Cerebellar cortex (tissue), 1 donor: Measurements from ENCODE around the gene DAPK2.
"Not testable (repeated sequence)": the region's sequence is repeated elsewhere in the genome, so short reads cannot be mapped to it uniquely, and the experiment has no call there.

Experiments
- DNase-seq: peaks from one replicate; pipeline ENCODE4 v3.0.0-alpha.2; 2015; ENCODE audit warnings: low spot score

The DAPK2 gene

GRCh38 chr15:64053674-64054073, 7.4 kb upstream of the DAPK2 start:
- not testable (repeated sequence) for DNase-seq

GRCh38 chr15:64052925-64053491, 6.7 kb upstream of the DAPK2 start:
- DNase-seq, result no peak

- DNase-seq, result no peak
Measured at GRCh38 chr15:64051407-64052259, 5.3 kb upstream of the DAPK2 start.

GRCh38 chr15:64051093-64051402, 4.8 kb upstream of the DAPK2 start:
- DNase-seq, result no peak

DNA sequence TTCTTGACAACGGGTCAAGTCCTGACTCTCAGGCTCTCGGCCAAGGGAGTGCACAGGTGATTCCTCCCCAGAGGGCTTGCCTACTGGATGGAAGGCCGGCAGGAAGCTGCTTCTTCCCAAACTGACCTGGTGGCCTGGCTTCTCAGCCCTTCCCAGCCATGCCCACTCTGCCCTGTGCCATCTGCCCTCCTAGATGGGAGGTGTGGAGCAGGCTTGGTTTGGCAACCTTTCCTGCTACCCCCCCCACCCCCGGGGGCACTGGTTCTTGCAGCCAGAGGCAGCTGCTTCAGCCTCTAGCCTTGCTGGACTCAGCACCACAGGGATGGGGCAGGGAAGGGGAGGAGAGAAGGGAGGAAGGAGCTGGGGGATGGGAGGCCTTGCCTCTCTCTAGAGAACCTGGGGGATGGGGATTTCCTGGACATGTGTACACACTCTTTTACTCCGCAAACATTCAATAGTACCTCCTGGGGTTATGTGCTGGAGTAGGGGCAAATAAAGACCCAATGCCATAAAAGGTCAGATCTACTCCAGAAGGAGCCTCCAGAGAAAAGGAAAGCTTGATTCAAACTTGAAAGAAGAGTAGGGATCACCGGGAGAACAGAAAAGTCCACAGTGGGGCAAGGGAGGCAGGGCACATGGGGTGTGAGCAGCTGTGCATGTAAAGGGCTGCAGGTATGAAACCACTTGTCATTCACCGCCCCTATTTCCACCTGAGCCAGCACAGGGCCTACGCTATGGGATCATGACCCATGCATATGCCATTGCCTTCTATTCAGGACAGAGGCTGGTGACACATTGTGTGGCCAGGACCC, 4.2 kb upstream of the DAPK2 start:
- DNase-seq, result no peak

- no peak for DNase-seq
Measured at GRCh38 chr15:64048781-64049460, 2.6 kb upstream of the DAPK2 start.

DNA sequence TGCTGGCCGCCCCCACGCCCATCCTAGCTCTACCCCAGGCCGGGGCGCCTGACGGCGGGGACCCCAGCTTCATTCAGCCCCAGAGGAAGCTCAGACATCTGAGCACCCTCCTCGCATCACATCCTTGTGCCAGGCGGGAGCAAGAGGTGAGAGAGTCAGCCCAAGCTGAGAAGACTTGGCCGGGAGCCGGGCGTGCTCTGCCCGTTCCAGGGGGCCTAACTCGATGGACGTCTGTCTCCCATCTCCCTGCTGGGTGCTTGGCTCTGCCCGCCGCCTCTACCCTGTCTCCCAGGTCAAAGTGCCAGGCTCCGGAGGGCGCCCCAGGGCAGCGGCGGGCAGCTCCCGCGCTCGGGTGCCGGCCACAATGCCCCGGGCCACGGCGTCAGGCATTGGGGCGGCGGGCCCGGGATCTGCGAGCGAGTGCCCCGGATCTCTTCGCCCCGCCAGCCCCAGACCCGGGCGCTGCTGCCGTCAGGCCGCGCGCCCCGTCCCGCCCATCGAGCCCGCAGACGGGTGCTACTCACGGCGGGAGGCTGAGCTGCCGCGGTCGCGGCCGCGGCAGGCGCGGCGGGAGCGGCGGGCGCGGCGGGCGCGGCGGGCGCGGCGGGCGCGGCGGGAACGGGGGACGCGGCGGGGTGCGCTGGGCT, 388 bp downstream of the DAPK2 start:
- no peak for DNase-seq

GRCh38 chr15:64045101-64045435, 1.2 kb downstream of the DAPK2 start:
- no peak for DNase-seq

- no peak for DNase-seq
Measured at GRCh38 chr15:64044300-64045100, 1.8 kb downstream of the DAPK2 start.

DNA sequence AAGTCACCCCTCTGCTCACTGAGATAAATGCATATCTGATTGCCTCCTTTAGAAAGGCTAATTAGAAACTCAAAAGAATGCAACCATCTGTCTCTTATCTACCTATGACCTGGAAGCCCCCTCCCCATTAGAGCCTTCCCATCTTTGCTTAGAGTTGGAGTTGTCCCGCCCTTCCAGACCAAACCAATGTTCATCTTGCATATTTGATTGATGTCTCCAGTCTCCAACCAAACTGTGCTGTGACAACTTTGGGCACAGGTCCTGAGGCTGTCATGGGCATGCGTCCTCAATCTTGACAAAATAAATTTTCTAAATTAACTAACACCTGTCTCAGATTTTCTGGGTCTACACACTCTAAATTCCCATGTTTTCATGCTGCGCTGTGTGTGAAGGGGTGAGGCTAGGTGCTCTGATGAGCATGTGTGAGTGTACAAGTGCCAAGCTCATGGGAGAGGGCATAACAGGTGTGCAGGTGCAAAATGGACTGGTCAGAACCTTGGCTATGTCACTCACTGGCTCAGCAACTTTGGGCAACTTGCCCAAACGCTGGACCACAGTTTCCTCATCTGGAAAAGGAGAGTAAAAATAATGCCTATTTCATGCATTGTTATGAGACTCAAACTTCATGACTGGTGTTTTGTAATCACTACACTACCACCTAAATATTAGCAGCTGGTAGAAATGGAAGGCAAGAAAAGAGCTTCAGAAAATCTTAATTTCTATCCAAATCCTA, 7.2 kb downstream of the DAPK2 start:
- no peak for DNase-seq

DNA sequence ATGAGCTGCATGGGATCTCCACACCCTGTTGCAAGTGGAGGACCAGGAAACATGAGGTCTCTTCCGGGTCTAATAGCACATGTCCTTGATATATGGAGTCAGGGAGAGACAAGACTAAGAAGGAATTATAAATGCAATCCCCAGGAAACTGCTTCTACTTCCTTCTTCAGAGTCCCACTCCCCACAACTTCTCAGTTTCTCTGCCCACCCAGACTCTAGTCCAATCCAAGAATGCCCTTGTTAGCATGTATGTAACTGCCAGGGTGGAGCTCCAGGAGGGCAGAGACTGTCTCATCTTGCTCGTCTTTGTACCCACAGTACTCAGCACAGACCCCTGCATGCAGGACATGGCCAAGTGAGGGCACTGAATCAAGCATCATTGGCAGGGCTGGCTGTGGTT, 8.3 kb downstream of the DAPK2 start:
- DNase-seq, result no peak

- no peak for DNase-seq
Measured at GRCh38 chr15:64037116-64037515, 9.2 kb downstream of the DAPK2 start.

DNA sequence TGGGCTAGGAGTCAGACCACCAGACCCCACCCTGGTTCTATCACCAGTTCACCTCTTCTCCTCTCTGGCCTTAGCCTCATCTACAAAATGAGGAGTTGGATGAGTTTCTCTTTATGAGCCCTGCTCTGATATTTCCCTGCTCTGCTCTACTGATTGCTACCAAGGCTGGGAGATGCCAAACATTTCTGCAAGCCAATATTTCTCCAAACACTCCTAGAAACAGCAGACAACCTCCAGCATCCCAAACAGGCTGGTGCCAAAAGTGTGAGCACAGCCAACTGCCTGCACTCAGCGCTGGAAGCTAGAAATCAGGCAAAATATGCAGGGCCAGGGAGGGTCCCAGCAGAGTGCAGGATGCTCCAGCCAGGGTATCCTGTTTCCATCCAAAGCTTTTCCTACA, 10.8 kb downstream of the DAPK2 start:
- no peak for DNase-seq

GRCh38 chr15:64034519-64034918, 11.8 kb downstream of the DAPK2 start:
- DNase-seq, result no peak

DNA sequence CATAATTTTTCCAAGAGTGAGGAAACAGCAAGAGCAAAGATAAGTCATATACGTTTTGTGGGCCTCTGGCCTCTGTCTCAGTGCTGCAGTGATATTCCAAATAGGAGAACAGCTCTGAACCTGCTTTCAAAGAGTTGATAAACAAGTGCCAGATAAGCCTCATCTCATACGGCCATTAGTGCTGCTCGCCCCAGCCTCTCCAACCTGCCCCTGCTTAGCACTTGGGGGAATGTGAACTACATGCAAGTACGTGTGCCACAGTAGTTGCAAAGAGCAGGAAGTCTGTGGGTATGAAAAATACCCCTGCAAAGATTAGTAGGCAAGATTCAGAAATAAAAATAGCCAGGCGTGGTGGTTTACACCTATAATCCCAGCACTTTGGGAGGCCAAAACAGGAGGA, 14.0 kb downstream of the DAPK2 start:
- no peak for DNase-seq

GRCh38 chr15:64030123-64030522, 16.2 kb downstream of the DAPK2 start:
- no peak for DNase-seq

- no peak for DNase-seq
Measured at GRCh38 chr15:64029633-64030032, 16.7 kb downstream of the DAPK2 start.

DNA sequence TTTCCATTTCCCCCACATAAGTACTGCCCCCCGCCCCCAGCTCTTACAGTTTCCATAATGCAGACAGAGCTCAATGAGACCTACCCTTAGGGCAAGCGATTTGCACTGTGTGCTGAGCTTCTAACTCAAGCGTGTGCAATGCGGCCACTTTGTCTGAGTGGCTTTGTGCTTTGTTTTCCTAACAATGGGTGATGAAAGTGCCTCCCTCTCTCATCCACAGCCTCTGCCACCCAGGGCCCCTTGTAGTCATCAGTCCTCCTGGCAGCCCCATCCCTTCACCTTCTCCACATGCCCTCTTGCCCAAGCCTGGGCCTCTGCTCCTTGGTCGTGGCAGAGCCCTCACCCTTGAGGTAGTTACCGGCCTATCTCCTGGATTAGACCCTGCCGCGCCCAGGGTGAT, 17.2 kb downstream of the DAPK2 start:
- no peak for DNase-seq

DNA sequence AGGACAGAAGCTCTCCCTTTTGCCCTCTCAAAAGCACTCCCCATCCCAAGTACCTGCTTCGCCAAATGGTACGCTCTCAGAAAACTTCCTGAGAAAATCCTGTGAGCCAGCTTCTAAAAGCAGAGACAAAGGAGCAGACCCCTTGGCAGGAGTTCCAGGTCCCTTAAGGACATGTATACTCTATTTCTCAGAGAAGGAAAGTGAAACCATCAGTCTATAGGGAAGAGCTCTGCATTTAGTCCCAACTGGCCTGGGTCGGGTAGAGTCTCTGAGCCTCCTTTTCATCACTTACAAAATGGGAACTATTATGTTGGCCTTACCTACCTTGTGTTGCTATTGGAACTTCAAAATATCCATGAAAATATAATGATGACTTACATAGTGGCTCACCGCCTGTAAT, 19.7 kb downstream of the DAPK2 start:
- DNase-seq, result no peak

- DNase-seq, result no peak
Measured at GRCh38 chr15:64024172-64025050, 21.9 kb downstream of the DAPK2 start.
